HS-27A (cell line): ENCODE results near the gene EPHB3.

Source experiments
- DNase-seq: peaks from one replicate; pipeline ENCODE4 v3.0.0-alpha.2; 2012; ENCODE audit warnings: low read depth, missing footprints

EPHB3 gene

DNA sequence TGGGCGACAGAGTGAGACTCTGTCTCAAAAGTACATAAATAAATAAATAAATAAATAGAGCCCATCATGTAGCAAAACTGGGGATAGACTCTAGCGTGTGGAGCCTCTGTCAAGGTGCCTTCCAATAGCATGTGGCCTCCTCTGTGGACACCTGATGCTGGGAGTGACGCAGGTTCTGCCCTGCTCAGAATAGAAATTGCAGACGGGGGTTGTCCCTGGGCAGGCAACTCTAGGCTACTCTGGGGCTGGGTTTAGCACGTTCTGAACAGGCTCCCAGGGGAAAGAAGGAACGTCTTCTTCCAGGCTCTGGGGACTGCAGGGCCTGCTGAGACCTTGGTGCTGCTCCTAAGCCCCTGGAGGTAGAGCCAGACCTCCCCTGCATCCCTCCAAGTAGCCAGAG is 65.3 kb downstream of the EPHB3 start:
- DNase-seq: no peak

DNA sequence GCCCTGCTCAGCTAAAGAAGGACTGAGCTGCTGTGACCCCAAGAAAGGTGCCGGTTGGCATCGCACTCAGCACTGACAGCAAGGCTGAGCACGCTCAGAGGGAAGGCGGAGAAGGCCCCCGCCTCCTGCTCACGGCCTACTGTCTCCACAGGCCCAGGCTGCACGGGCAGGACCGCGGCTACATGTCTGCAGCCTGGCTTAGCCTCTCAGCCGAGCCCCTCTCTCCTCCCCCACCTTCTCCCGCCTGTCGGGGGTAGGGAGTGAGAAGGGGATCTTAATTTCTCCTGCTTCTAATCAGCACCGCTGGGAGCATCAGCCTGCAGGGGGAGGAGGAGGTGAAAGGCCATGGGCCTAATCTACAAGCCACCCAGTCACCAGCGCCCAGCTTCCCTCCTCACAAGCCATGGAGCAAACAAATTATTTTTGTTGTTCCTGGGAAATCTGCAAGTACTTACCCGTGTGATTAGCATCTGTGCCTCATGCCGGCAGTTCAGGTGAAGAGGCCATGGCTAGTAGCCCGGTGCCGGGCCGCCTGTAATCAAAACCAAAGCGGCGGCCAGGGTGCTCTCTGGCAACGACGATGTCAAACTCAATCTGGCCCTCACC is 68.1 kb downstream of the EPHB3 start:
- DNase-seq: no peak

DNA sequence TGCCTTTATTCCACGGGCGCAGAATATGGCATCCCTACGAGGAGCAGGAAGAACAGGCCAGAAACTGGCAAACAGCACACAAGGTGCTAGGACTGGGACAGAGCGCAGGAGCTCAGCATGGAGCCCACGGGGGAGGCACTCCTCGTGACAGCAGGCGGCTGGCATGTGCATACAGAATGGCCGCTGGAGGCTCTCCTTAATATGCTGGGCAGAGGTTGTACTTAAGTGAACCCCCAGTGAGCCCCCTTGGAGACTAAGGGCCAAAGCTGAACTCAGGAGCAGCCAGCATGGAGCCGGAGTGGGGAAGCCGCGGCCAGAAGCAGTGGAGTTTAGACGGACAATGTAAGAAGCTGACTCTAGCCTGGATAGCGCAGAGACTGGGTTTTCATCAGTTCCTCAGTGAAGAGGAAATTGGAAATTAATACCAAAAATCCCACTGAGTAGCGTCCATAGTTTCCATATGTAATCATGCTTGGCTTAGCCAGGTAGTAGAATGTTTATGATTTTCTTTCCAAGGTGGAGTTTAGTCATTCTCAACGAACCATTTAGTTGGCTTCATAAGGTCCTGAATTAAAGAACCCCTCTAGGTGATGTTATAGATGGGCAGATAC is 69.4 kb downstream of the EPHB3 start:
- DNase-seq: no peak

DNA sequence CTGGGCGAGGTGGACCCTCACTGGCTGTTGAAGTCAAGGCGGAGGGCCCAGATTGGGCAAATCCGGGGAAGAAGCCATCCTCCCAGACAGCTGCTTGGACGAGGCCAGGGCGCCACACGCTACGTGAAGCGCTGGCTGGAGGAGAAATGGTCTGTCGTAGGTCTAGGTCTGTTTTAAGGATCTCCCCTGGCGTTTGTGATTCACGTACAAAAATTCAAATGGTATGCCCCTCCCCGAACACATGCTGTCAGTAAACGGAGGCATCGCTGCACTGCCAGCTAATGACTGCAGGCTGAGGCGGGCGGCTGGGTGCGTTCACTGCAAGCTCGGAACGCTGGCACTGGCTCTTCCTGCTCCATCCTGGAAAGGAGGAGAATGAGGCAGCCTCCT is 69.9 kb downstream of the EPHB3 start:
- no peak for DNase-seq
